Measurements from ENCODE around the gene FOXP1.

DNA sequence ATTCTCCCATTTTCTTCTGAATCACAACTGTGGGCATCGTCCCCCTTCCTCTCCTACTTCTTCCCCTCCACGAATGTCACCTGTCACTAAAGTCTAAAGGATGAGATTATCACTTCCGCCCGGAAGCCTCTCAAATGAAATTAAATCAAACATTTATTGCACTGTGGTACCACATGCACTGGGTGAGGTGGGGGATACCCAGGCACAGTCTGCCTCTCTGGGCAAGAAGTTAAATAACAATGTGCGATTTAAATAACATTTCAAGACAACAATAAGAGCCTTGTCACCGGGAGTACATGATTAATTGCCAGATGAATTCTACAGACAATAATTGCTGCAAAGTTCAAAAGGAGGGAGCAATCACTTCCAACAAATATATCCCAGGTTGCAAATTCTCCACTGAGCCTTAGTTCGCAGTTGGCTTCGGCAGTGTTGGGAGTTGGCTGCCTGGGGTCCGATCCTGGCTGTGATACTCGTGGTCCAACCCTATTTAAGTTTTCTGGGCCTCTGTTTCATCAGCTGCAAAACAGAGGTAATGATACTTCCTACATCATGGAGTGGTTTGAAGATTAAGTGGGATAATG is 77.7 kb downstream of the FOXP1 start:
- TF ChIP-seq CHD2 (IDR thresholded peaks at IDR 0.05; ENCODE audit: low read depth, low read length) (no peak), POLR2AphosphoS5 (IDR thresholded peaks at IDR 0.05; ENCODE audit: low read depth, low read length) (no peak), ZNF605 (CRISPR knock-in tag; IDR thresholded peaks at IDR 0.05) (no peak), ZNF3 (CRISPR knock-in tag; IDR thresholded peaks at IDR 0.05) (no peak), BHLHE40 (IDR thresholded peaks at IDR 0.05; ENCODE audit: low read length) (no peak), BRCA1 (CRISPR knock-in tag; IDR thresholded peaks at IDR 0.05) (no peak), TSC22D2 (CRISPR knock-in tag; IDR thresholded peaks at IDR 0.05; ENCODE audit: borderline replicate concordance) (no peak), NFYB (CRISPR knock-in tag; IDR thresholded peaks at IDR 0.05) (no peak), HOXD1 (CRISPR knock-in tag; IDR thresholded peaks at IDR 0.05) (no peak), ZNF747 (CRISPR knock-in tag; IDR thresholded peaks at IDR 0.05; ENCODE audit: borderline replicate concordance) (no peak), AGO2 (optimal IDR thresholded peaks at IDR 0.05; ENCODE audit: low read depth, low read length) (no peak)
- TF ChIP-seq, protein P1, sequence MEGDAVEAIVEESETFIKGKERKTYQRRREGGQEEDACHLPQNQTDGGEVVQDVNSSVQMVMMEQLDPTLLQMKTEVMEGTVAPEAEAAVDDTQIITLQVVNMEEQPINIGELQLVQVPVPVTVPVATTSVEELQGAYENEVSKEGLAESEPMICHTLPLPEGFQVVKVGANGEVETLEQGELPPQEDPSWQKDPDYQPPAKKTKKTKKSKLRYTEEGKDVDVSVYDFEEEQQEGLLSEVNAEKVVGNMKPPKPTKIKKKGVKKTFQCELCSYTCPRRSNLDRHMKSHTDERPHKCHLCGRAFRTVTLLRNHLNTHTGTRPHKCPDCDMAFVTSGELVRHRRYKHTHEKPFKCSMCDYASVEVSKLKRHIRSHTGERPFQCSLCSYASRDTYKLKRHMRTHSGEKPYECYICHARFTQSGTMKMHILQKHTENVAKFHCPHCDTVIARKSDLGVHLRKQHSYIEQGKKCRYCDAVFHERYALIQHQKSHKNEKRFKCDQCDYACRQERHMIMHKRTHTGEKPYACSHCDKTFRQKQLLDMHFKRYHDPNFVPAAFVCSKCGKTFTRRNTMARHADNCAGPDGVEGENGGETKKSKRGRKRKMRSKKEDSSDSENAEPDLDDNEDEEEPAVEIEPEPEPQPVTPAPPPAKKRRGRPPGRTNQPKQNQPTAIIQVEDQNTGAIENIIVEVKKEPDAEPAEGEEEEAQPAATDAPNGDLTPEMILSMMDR (CRISPR knock-in tag; IDR thresholded peaks at IDR 0.05): no peak
- TF ChIP-seq, protein P2, sequence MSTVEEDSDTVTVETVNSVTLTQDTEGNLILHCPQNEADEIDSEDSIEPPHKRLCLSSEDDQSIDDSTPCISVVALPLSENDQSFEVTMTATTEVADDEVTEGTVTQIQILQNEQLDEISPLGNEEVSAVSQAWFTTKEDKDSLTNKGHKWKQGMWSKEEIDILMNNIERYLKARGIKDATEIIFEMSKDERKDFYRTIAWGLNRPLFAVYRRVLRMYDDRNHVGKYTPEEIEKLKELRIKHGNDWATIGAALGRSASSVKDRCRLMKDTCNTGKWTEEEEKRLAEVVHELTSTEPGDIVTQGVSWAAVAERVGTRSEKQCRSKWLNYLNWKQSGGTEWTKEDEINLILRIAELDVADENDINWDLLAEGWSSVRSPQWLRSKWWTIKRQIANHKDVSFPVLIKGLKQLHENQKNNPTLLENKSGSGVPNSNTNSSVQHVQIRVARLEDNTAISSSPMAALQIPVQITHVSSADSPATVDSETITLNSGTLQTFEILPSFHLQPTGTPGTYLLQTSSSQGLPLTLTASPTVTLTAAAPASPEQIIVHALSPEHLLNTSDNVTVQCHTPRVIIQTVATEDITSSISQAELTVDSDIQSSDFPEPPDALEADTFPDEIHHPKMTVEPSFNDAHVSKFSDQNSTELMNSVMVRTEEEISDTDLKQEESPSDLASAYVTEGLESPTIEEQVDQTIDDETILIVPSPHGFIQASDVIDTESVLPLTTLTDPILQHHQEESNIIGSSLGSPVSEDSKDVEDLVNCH (CRISPR knock-in tag; IDR thresholded peaks at IDR 0.05): no peak
- TF ChIP-seq, protein P3, sequence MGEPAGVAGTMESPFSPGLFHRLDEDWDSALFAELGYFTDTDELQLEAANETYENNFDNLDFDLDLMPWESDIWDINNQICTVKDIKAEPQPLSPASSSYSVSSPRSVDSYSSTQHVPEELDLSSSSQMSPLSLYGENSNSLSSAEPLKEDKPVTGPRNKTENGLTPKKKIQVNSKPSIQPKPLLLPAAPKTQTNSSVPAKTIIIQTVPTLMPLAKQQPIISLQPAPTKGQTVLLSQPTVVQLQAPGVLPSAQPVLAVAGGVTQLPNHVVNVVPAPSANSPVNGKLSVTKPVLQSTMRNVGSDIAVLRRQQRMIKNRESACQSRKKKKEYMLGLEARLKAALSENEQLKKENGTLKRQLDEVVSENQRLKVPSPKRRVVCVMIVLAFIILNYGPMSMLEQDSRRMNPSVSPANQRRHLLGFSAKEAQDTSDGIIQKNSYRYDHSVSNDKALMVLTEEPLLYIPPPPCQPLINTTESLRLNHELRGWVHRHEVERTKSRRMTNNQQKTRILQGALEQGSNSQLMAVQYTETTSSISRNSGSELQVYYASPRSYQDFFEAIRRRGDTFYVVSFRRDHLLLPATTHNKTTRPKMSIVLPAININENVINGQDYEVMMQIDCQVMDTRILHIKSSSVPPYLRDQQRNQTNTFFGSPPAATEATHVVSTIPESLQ (CRISPR knock-in tag; conservative IDR thresholded peaks at IDR 0.05): no peak
